ENCODE results near the gene FREM3. TPM values are rescaled to one million over a fixed set of nuclear protein-coding genes. Genes with fewer than 3 reads are reported as not detected.

The FREM3 gene
- total and polyA plus RNA-seq, 2 donors from 2014 or later, result 0.06 TPM; not detected in 1

DNA sequence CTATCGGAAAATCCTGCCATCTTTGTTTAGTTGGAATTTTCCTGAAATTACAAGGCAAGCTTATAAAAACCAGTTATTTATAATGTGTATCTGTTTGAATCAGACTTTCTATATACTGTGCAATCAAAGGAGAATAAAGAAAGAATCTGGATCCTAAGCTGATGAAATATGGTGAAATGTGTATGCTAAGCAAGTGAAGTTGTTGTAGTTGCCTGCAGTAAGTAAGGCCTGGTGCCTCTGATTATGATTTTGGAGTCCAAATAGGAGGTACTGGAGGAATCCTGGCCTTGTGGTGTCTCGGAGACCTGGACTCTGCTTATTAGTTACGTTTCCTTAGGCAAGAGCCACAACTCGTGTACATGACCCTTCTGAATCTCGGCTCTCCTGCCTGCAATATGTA lies 13.1 kb upstream of the FREM3 start:
- no peaks in the 10 kb centered on the region for H3K9me3 ChIP-seq (ENCODE audit: control insufficient read depth in 2 of 3, insufficient read depth in 1 of 3, low read length in 3 of 3)
- H3K27me3 ChIP-seq (ENCODE audit: control insufficient read depth, insufficient read depth, low read length), result no peaks in the 10 kb centered on the region
- no peak overlapping the region for H3K27ac ChIP-seq (ENCODE audit: low read depth in 2 of 2, low read length in 2 of 2)
- H3K4me1 ChIP-seq (ENCODE audit: control insufficient read depth in 2 of 3, insufficient read depth in 2 of 3, low read depth in 1 of 3, low read length in 3 of 3), result no peaks in the 10 kb centered on the region
- intact Hi-C loops (cut with DNase I), result no loop called here
- DNase-seq, result no peak
- H3K4me3 ChIP-seq (ENCODE audit: low read length in 3 of 3), result no peak overlapping the region
- H3K36me3 ChIP-seq (ENCODE audit: control insufficient read depth in 2 of 3, insufficient read depth in 3 of 3, low read length in 3 of 3), result no peaks in the 10 kb centered on the region
- no peak overlapping the region for H3K9ac ChIP-seq (ENCODE audit: low read length in 3 of 3)
- TF ChIP-seq, protein P1, sequence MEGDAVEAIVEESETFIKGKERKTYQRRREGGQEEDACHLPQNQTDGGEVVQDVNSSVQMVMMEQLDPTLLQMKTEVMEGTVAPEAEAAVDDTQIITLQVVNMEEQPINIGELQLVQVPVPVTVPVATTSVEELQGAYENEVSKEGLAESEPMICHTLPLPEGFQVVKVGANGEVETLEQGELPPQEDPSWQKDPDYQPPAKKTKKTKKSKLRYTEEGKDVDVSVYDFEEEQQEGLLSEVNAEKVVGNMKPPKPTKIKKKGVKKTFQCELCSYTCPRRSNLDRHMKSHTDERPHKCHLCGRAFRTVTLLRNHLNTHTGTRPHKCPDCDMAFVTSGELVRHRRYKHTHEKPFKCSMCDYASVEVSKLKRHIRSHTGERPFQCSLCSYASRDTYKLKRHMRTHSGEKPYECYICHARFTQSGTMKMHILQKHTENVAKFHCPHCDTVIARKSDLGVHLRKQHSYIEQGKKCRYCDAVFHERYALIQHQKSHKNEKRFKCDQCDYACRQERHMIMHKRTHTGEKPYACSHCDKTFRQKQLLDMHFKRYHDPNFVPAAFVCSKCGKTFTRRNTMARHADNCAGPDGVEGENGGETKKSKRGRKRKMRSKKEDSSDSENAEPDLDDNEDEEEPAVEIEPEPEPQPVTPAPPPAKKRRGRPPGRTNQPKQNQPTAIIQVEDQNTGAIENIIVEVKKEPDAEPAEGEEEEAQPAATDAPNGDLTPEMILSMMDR (IDR thresholded peaks at IDR 0.05; ENCODE audit: borderline replicate concordance, extremely low read depth, insufficient read depth), result no peak
- FAIRE-seq, result no peak

- no peak overlapping the region for H3K27ac ChIP-seq (ENCODE audit: low read depth in 2 of 2, low read length in 2 of 2)
- no peaks in the 10 kb centered on the region for H3K4me1 ChIP-seq (ENCODE audit: control insufficient read depth in 2 of 3, insufficient read depth in 2 of 3, low read depth in 1 of 3, low read length in 3 of 3)
- no peaks in the 10 kb centered on the region for H3K9me3 ChIP-seq (ENCODE audit: control insufficient read depth in 2 of 3, insufficient read depth in 1 of 3, low read length in 3 of 3)
- no peak for DNase-seq
- no peaks in the 10 kb centered on the region for H3K36me3 ChIP-seq (ENCODE audit: control insufficient read depth in 2 of 3, insufficient read depth in 3 of 3, low read length in 3 of 3)
- no peaks in the 10 kb centered on the region for H3K27me3 ChIP-seq (ENCODE audit: control insufficient read depth, insufficient read depth, low read length)
- intact Hi-C loops (cut with DNase I), result no loop called here
- no peak overlapping the region for H3K9ac ChIP-seq (ENCODE audit: low read length in 3 of 3)
- H3K4me3 ChIP-seq (ENCODE audit: low read length in 3 of 3), result no peak overlapping the region
- FAIRE-seq, result no peak
- TF ChIP-seq, protein P1 (IDR thresholded peaks at IDR 0.05; ENCODE audit: borderline replicate concordance, extremely low read depth, insufficient read depth), result no peak
These were observed 11.7 kb upstream of the FREM3 start for GRCh38 chr4:143712155-143712550.

DNA sequence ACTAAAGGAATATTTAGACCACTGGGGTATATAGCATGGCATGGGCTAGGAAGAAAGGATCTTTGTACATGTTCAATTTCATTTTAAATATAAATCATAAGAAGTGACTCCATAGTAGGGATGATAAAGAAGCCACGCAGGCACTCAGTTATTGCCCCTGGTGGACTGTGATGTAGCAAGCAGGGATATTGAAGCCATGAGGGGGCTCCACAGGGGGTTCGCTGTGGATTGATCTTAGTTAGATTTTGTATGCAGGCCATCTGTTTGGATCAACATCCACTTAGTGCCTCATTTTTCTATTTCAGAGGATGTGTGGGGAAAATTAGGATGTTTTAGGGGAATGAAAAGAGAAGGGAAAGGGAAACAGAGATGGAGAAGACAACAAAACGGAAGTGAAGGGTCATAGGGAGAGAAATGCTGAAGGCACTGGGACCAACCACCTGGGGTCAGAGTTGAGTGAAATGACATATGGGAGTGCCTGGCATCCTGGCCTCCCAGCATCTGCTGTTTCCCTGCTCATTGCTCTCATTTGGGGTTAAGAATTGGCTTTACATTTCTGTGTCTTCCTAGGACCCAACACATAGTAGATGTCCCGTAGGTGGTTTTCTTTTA lies 11.2 kb upstream of the FREM3 start:
- H3K9ac ChIP-seq (ENCODE audit: low read length in 3 of 3), result no peak overlapping the region
- no peak for DNase-seq
- no peaks in the 10 kb centered on the region for H3K4me1 ChIP-seq (ENCODE audit: control insufficient read depth in 2 of 3, insufficient read depth in 2 of 3, low read depth in 1 of 3, low read length in 3 of 3)
- no peaks in the 10 kb centered on the region for H3K27me3 ChIP-seq (ENCODE audit: control insufficient read depth, insufficient read depth, low read length)
- H3K27ac ChIP-seq (ENCODE audit: low read depth in 2 of 2, low read length in 2 of 2), result no peak overlapping the region
- TF ChIP-seq, protein P1 (IDR thresholded peaks at IDR 0.05; ENCODE audit: borderline replicate concordance, extremely low read depth, insufficient read depth), result no peak
- intact Hi-C loops (cut with DNase I), result no loop called here
- no peak for FAIRE-seq
- no peak overlapping the region for H3K4me3 ChIP-seq (ENCODE audit: low read length in 3 of 3)
- no peaks in the 10 kb centered on the region for H3K9me3 ChIP-seq (ENCODE audit: control insufficient read depth in 2 of 3, insufficient read depth in 1 of 3, low read length in 3 of 3)
- no peaks in the 10 kb centered on the region for H3K36me3 ChIP-seq (ENCODE audit: control insufficient read depth in 2 of 3, insufficient read depth in 3 of 3, low read length in 3 of 3)

DNA sequence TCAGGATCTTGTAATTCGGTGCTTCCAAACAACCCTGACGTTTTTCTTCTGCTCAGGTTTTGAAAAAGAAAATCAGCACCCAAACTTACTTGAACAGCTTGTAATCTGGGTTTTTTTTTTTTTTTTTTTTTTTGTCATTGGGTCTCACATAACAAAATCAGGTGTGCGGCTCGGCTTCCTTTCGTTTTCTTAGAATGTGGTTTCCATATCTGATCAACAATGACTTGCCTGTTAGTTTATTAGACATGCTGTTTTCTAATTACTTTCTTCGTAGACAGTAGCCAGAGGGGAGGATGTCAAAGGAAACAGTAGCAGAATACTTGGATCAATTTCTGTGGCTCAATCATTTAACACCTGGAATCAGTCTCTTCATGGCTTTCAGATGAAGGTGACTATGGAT lies 890 bp upstream of the FREM3 start:
- intact Hi-C loops (cut with DNase I), result no loop called here
- Histone ChIP-seq H3K9ac (ENCODE audit: low read length in 3 of 3) (no peak overlapping the region), H3K4me1 (ENCODE audit: control insufficient read depth in 2 of 3, insufficient read depth in 2 of 3, low read depth in 1 of 3, low read length in 3 of 3) (peaks cover 0 to 6% (median 0%) of the 10 kb centered on the region in 3 donors), H3K27ac (ENCODE audit: low read depth in 2 of 2, low read length in 2 of 2) (no peak overlapping the region), H3K4me3 (ENCODE audit: low read length in 3 of 3) (peak overlapping the region in 2 of 3 donors; percentile 25 to 44), H3K9me3 (ENCODE audit: control insufficient read depth in 2 of 3, insufficient read depth in 1 of 3, low read length in 3 of 3) (no peaks in the 10 kb centered on the region), H3K36me3 (ENCODE audit: control insufficient read depth in 2 of 3, insufficient read depth in 3 of 3, low read length in 3 of 3) (no peaks in the 10 kb centered on the region), H3K27me3 (ENCODE audit: control insufficient read depth, insufficient read depth, low read length) (peaks cover 3% of the 10 kb centered on the region)
- FAIRE-seq (no peak), DNase-seq (no peak)
- TF ChIP-seq, protein P1 (IDR thresholded peaks at IDR 0.05; ENCODE audit: borderline replicate concordance, extremely low read depth, insufficient read depth), result no peak
